GM20431 (cell line): Measurements from ENCODE around the gene ZC3H12A.
"Not testable (repeated sequence)": the region's sequence is repeated elsewhere in the genome, so short reads cannot be mapped to it uniquely, and the experiment has no call there.

Experiments
- in situ Hi-C: fragments of 300-500 bp; cut with MseI, MboI; formaldehyde crosslinking; loops from one replicate; pipeline ENCODE4 v1.15.0; 2020; ENCODE audit warnings: low sequenced_read_pairs; ENCODE audit not compliant: unreplicated experiment

ZC3H12A gene

GRCh38 chr1:37486680-37487618 is 12.6 kb downstream of the ZC3H12A start:
- in situ Hi-C loops, result no loop called here

DNA sequence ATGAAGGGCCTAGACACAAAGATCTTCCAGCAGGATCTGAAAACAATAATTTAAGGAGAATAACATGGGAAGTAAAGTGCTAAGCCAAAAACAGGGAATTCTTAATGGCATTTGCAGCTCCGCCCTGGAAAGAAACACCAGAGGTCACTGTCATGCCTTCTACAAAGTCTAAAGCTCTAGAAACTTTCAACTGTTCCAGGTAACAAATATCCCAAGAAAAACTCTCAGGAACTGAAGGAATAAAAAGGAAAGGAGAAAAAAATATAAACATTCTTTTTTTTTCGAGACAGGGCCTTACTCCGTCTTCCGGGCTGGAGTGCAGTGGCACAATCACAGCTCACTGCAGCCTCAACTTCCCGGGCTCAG is 13.2 kb downstream of the ZC3H12A start:
- in situ Hi-C loops, result no loop called here

GRCh38 chr1:37493336-37494098 is 19.1 kb downstream of the ZC3H12A start:
- in situ Hi-C loops, result no loop called here

DNA sequence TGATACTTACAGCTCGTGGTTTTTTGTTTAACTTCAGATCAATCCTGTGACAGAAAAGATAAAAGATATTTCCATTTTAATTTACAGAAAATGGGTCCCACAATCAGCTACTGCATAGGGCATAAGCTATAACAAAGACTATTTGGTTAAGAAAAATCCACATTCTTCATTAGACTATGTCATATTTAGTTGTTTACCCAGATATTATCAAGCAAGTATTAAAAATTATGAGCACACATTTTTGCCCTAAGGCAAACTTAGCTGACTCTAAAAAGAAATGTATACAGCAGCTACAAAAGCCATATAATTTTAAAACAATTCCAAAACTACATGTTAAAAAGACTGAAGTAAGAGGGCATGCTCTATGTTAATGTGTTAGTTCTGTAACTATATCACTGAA is 21.5 kb downstream of the ZC3H12A start:
- in situ Hi-C loops, result no loop called here

DNA sequence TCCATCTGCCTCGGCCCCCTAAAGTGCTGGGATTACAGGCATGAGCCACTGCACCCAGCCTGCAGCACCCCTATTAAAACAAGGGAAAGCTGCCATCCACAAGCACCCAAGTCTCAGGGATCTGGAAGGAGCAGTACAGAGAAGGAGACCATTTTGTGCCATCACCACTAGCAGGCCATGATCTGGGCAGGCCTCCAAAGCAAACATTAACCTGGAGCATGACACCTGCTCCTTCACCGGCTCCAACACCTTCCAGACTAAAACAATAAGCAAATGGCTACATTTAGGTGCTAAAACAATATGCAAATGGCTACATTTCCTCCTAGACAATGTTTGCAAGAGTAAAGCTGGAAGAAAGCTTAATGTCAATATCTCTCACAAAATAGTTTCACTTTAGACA is 23.5 kb downstream of the ZC3H12A start:
- in situ Hi-C loops, result no loop called here

DNA sequence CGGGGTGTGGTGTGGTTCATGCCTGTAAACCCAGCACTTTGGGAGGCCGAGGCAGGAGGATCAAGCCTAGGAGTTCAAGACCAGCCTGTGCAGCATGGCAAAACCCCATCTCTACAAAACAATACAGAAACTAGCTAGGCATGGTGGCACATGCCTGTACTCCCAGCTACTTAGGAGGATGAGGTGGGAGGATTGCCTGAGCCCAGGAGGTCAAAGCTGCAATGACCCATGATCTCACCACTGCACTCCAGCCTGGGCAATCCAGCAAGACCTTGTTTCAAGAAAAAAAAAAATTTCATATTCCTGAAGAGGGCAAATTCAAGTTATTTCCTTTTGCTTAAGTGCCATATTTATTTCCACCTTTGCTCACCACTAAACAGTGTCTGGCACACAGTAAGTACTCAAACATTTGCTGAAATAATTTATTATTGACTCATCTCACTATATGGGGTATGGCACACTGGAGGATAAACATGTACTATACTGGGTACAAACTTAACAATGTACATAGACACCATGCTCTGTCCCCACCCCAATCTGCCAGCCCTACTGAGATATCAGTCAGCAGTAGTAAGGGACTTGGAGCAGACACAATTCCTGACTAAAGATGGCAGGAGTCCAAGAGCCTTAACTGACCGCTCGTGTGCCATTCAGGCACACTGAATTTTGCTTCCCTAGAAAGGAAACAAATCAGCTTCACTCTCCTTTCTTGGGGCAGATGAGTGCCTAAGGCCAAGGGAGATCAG is 24.7 kb downstream of the ZC3H12A start:
- in situ Hi-C loops, result no loop called here

DNA sequence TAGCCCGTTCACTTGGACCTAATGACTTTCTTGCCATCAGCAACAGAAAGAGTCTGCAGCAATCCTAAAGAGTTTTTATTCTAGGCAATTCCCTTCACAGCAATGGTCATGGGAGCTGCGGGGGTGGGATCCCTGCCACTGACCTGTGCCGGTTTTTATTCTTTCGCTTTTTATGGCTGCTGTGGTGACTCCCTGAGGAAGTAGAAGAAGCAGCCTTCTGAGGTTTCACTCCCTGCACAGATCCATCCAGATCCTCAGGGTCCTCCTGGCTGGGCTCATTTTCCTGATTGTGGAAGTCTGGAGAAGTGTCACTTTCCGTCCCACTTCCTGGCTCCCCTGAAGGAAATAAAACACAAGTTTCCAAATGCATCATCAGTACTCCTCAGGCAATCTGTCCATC is 27.3 kb downstream of the ZC3H12A start:
- in situ Hi-C loops, result no loop called here

DNA sequence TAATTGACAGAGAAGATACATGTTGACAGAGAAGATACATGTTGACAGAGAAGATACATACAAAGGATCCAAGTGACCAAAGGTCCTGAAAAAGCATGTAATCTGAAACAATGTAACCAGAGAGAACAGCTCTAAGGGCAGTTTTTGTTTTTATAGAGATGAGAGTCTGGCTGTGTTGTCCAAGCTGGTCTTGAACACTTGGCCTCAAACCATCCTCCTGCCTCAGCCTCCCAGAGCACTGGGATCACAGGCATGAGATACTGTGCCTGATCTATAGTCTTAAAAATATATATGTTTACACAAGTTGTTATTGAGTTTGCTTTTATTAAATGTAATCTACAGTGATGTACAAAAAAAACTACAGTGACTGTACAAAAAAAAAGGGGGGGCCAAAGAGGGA is 27.7 kb downstream of the ZC3H12A start:
- in situ Hi-C loops, result no loop called here

- in situ Hi-C loops, result not testable (repeated sequence)
Observed at GRCh38 chr1:37502791-37503190, 28.4 kb downstream of the ZC3H12A start.

DNA sequence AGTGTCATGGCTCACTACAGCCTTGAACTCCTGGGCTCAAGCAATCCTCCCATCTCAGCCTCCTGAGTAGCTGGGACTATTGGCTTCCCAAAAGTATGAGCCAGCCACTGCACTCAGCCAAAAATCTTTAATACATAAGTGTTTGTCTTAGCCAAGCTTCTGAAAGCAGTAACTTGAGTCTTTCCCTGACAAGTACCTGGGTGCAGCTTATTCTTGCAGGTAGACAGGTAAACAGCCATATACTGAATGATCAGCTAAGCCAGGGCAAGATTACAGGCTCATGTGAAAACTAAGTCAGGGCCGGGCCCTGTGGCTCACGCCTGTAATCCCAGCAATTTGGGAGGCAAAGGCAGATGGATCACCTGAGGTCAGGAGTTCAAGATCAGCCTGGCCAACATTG is 32.4 kb downstream of the ZC3H12A start:
- in situ Hi-C loops, result no loop called here

DNA sequence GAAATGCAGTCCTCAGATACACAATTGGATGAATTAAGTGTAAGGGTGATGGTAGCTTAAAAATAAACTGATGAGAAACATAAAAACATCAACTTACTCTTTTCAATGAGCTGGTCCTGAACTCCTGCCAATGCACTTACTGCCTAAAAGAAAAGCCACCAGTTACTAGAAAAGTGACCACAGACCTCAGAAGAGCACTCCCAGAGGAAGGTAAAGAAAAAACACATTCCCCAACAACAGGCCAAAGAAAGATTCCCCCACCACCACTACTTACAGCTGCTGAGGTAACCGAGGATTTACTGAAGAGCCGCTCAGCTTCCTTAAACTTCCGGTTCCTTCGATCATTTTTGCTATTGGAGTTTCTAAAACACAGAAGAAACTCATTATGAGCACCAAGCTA is 34.8 kb downstream of the ZC3H12A start:
- in situ Hi-C loops, result no loop called here

- in situ Hi-C loops, result no loop called here
Observed at GRCh38 chr1:37513795-37514349, 39.5 kb downstream of the ZC3H12A start.

DNA sequence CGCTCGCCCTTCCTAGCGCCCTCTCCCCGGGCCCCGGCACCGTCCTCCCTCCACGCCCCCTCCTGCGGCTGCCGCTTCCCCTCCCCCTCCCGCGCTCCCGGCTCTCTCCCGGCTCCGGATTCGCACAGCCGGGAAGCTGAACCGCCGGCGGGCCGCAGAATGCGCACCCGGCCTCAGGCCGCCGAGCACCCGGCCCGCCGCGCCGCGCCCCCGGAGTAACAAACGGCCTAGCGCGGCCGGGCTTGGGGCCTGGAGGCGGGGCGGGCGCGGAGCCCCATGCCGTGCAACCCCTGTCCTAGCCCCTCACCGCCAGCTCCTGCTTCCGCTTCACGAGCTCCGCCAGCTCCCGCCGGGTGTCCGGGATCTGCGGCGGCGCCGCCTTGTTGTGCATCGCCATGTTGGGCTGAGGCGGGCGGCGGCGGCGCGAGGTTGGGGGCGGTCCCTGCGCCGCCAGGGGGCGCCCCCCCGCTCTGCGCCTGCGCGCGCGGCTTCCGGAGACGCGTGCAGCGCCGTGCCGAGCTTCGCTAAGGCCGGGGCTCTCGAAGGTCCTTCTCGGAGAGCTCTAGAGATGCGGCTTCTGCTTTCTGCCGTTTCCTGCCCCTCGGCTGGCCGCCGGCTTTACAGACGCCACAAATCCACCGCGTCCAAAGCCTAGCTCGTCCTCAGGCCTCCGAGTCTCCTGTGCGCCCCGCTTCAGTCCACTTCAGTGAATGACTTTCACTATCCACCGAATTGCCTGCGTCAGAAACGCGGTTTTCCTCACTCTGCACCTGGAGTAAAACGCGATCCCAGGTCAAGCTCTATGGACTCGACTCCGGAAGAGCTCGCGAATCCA is 40.2 kb downstream of the ZC3H12A start, which contains the start of gene MEAF6:
Gene MEAF6, minus strand, starts transcription at position 417 of the 835 bp plus-strand sequence. Its CDS starts 20 bp downstream, at position 397.
- in situ Hi-C loops, result no loop called here

- in situ Hi-C loops, result no loop called here
Observed at GRCh38 chr1:37515185-37516034, 41.0 kb downstream of the ZC3H12A start.

GRCh38 chr1:37517569-37517968 is 43.2 kb downstream of the ZC3H12A start:
- in situ Hi-C loops, result no loop called here

GRCh38 chr1:37518241-37518640 is 43.9 kb downstream of the ZC3H12A start:
- in situ Hi-C loops, result not testable (repeated sequence)

DNA sequence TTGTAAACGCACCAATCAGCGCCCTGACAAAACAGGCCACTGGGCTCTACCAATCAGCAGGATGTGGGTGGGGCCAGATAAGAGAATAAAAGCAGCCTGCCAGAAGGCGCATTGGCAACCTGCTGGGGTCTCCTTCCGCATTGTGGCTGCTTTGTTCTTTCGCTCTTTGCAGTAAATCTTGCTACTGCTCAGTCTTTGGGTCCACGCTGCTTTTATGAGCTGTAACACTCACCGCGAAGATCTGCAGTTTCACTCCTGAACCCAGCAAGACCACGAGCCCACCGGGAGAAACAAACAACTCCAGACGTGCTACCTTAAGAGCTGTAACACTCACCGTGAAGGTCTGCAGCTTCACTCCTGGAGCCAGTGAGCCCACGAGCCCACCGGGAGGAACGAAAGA is 44.5 kb downstream of the ZC3H12A start:
- in situ Hi-C loops, result not testable (repeated sequence)

- in situ Hi-C loops, result no loop called here
Observed at GRCh38 chr1:37519613-37520012, 45.2 kb downstream of the ZC3H12A start.
